Jurkat, Clone E6-1 (cell line): Measurements from ENCODE around the gene SS18. TPM values are rescaled to one million over a fixed set of nuclear protein-coding genes. Genes with fewer than 3 reads are reported as not detected.
"Not testable (repeated sequence)": the region's sequence is repeated elsewhere in the genome, so short reads cannot be mapped to it uniquely, and the experiment has no call there.

Experiments used
- DNase-seq: peaks from one replicate; pipeline ENCODE4 v3.0.0-alpha.2; 2011; ENCODE audit warnings: low read depth, low spot score
- H3K4me3 ChIP-seq: 2 replicates; pipeline ENCODE4 v1.5.1; 2011; ENCODE audit warnings: mild to moderate bottlenecking, low read length, control low read depth, moderate library complexity
- polyA plus RNA-seq: library from polyadenylated mRNA; unstranded; fragments of >200 nt; gene quantifications from one replicate; pipeline ENCODE4 v1.2.1, GENCODE V29; 2012; ENCODE audit warnings: missing spikeins; ENCODE audit not compliant: insufficient read length, insufficient read depth

The SS18 gene, protein sequence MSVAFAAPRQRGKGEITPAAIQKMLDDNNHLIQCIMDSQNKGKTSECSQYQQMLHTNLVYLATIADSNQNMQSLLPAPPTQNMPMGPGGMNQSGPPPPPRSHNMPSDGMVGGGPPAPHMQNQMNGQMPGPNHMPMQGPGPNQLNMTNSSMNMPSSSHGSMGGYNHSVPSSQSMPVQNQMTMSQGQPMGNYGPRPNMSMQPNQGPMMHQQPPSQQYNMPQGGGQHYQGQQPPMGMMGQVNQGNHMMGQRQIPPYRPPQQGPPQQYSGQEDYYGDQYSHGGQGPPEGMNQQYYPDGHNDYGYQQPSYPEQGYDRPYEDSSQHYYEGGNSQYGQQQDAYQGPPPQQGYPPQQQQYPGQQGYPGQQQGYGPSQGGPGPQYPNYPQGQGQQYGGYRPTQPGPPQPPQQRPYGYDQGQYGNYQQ
- polyA plus RNA-seq: 36.2 TPM

DNA sequence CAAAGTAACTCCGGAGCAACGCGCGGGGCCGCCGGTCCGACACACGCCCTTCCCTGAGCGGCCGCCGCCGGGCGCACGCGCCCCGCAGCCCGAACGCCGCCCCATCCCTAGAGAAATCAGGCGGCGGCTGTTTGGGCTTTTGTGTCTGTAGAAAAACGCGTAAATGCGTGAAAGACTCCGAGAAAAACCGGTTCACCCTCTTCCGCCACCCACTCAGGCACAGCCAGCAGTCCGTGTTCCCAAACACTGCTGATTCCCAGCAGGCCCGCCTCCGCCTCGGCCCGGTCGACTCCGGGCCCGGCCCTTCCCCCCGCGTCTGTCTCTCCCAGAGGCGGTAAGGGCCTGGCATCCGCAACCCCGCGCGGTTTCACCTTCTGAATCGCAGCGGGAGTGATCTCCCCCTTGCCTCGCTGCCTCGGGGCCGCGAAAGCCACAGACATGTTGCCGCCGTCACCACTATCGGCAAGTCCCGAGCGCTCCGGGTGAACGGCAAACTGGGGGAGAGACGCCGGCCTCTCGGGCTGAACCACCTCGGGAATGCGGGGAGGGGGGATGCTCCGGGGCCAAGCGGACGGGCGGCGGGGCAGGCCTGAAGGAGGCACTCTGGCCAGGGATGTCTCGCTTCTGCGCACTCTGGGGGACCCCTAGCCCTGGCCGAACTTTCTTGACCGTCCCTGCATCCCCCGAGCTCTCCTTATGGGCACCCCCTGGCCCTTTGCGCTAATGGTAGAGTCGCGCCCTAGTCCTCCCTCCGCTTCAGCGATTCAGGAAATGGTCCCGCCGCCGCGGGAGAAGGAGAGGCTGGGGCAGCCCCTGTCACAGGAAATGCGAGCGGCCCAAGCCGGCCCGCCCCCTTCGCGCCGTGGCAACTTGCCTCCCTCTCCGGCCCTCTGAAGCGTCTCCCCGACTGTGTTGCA is at the start of gene SS18:
Gene SS18, minus strand, starts transcription at position 484 of the 917 bp plus-strand sequence. Its CDS starts 44 bp downstream, at position 440.
- H3K4me3 ChIP-seq: peak within 1 kb of the TSS; percentile 70
- DNase-seq: peak; percentile 67

DNA sequence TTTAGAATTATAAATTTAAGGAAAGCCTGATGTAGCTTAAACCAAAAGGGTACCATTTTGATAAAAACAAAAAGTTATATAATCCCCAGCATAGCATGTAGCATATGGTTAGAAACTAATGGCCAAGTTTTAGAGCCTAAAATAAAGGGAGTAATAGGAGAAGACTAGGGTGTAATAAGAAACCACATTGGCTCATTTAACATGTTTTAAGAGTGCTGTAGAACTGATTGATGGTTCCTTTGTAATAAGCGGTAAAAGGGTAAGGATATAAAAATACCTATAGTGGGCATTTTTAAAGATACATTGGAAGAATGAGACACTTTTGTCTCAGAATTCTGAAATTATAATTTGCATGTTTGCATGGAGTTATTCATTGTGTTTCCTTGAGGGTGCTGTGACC is 45.1 kb upstream of the SS18 start:
- no peak overlapping the region for H3K4me3 ChIP-seq
- no peak for DNase-seq

DNA sequence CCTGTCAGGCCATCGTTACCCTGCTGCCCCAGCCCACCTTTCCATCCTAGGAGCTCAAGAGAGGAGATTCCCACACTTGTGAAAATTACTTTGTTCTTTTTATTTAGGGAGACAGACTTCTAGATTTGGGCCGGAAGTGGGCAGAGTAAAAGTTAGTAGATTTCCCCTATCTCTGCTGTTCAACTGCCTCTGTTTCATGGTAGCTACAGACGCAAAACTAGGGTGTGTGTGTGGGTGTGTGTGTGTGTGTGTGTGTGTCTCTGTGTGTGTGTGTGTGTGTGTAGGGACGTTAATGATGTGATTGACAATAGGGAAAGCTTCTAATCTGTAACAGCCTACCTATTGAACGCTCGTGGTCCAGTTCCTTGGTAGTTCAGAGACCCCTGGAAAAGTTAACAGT is 43.7 kb upstream of the SS18 start:
- H3K4me3 ChIP-seq: peak overlapping the region; percentile 69
- DNase-seq: peak; percentile 45

DNA sequence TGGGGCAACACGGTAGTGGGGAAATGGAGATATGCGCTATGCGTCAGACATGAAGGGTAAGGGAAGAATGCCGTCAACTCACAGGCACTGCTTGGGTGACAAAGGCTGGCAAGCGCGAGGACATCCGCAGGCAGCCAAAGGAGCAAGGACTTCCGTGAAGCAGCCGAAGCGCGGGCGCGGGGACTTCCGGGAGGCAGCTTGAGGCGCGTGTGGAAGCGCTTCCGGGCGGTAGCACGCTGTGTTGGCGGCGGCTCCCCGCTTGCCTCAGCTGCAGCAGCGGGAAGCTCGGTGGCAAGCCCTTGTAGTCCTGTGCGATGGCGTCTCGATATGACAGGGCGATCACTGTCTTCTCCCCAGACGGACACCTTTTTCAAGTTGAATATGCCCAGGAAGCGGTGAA is 43.2 kb upstream of the SS18 start, which contains the start of gene PSMA8:
Gene PSMA8, plus strand, starts transcription at position 218 of the 400 bp plus-strand sequence. Its CDS starts 97 bp downstream, at position 315.
- peak; percentile 82 for DNase-seq
- H3K4me3 ChIP-seq: peak within 1 kb of the TSS; percentile 69

DNA sequence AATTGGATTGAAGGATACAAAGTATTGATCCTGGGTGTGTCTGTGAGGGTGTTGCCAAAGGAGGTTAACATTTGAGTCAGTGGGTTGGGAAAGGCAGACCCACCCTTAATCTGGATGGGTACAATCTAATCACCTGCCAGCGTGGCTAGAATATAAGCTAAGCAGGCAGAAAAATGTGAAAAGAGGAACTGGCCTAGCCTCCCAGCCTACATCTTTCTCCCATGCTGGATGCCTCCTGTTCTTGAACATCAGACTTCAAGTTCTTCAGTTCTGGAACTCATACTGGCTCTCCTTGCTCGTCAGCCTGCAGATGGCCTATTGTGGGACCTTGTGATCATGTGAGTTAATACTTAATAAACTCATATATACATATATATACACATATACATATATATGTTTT is 37.8 kb upstream of the SS18 start:
- not testable (repeated sequence) for H3K4me3 ChIP-seq

DNA sequence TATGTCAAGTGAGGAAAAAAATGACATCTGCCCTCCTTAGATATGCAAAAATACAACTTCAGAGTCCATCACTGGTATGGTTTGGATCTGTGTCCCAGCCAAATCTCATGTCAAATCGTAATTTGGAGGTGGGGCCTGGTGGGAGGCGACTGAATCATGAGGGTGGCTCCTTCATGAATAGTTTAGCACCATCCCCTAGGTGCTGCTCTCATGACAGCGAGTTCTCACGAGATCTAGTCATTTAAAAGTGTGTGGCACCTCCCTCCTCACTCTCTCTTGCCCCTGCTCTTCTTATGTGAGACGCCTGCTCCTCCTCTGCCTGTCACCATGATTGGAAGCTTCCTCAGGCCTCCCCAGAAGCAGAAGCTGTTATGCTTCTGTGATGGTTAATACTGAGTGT is 37.4 kb upstream of the SS18 start:
- no peak overlapping the region for H3K4me3 ChIP-seq
- DNase-seq: no peak

More for the DNA sequence above, 37.8 kb upstream of the SS18 start:
- not testable (repeated sequence) for DNase-seq

DNA sequence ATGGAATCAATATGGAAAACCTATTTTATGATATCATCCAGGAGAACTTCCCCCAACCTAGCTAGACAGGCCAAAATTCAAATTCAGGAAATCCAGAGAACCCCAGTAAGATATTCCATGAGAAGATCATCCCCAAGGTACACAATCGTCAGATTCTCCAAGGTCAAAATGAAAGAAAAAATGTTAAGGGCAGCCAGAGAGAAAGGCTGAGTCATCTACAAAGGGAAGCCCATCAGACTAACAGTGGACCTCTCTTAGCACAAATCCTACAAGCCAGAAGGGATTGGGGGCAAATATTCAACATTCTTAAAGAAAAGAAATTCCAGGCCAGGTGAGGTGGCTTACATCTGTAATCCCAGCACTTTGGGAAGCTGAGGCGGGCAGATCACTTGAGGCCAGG is 31.6 kb upstream of the SS18 start:
- not testable (repeated sequence) for H3K4me3 ChIP-seq, DNase-seq

DNA sequence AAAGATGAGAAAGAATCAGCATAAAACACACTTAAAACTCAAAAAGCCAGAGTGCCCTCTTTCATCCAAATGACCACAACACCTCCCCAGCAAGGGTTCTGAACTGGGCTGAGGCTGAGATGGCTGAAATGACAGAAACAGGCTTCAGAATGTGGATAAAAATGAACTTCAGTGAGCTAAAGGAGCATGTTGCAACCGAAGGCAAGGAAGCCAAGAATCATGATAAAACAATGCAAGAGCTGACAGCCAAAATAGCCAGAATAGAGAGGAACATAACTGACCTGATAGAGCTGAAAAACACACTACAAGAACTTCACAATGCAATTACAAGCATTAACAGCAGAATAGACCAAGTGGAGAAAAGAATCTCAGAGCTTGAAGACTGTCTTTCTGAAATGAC is 31.1 kb upstream of the SS18 start:
- no peak overlapping the region for H3K4me3 ChIP-seq
- no peak for DNase-seq

DNA sequence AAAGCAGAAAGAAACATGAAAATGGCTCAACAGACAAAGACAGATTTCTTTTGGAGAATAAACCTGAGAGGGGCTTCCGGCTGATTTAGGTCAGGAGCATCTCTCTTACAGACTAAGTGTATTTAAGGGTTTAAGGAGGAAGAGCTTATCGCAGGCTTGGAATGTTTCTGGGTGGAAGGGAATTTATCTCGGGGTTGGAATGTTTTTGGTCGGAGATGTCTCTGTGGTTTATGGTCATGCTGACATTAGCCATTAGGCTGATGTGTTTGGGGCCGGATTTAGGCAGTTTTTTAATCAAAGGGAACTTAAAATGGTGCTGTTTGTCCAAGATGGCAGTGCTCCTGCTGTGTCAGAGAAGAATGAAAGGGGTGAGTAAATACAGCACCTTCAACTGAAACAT is 28.8 kb upstream of the SS18 start:
- no peak for DNase-seq

DNA sequence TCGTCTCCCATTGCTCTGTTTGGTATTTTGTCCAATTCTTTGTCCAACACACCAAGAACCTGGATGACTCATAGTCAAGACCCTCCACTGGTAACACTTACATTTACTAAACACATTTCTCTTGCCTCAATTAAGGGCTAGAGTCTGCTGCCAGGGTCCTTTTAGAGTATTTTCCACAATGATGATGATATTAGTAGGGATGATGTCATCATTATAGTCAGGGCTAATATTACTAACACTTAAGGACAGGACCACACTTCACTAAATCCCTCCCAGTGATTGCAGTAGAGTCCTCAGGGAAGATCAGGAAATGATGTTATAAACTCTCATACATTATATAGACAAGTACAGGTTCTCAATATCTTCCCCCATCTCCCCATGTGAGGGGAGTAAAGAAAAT is 13.6 kb upstream of the SS18 start:
- no peak overlapping the region for H3K4me3 ChIP-seq
- DNase-seq: no peak

More for the DNA sequence above, 28.8 kb upstream of the SS18 start:
- no peak overlapping the region for H3K4me3 ChIP-seq

DNA sequence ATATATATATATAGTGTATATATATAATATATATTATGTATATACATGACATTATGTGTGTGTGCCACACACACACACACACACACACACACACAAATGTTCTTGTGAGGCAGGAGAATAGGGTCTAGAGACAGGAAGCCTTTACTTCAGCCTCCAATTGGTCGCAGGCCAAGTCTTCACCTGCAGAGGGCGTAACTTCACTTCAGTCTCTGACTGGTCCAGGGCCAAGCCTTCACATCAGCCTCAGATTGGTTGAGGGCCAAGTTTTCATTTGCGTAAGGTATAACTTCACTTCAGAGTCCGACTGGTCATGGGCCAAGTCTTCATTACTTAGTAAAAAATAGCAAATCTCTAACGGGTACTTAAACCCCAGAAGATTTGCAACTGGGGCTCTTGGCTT is 13.2 kb upstream of the SS18 start:
- DNase-seq: peak; percentile 35
- H3K4me3 ChIP-seq: no peak overlapping the region

DNA sequence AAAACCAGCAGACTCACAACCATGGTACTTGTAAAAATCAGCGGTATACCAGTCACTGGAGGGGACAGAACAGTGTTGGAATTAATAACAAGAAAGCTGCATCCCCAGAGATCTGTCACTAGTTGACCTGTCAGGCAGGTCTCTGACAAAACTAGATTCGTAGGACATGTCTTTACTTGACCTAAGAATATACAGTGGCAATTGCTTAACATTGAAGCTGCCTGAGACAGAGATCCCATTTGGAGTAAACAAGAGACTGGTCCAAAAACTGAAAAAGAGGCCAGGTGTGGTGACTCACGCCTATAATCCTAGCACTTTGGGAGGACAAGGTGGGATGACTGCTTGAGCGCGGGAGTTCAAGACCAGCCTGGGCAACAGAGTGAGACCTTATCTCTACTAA is 7.2 kb upstream of the SS18 start:
- no peak overlapping the region for H3K4me3 ChIP-seq
- no peak for DNase-seq

DNA sequence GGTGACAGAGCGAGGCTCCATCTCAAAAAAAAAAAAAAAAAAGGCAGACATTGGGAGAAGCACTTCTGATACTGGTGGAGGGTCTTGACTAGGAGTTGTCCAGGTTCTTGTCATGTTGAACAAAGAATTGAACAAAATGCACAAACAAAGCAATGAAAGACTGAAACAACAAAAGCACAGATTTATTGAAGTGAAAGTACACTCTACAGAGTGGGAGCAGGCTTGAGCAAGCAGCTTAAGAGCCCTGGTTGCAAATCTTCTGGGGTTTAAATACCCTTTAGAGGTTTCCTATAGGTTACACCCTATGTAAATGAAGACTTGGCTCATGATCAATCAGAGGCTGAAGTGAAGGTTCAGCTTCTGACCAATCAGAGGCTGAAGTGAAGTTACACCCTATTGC is 6.4 kb upstream of the SS18 start:
- H3K4me3 ChIP-seq: no peak overlapping the region

DNA sequence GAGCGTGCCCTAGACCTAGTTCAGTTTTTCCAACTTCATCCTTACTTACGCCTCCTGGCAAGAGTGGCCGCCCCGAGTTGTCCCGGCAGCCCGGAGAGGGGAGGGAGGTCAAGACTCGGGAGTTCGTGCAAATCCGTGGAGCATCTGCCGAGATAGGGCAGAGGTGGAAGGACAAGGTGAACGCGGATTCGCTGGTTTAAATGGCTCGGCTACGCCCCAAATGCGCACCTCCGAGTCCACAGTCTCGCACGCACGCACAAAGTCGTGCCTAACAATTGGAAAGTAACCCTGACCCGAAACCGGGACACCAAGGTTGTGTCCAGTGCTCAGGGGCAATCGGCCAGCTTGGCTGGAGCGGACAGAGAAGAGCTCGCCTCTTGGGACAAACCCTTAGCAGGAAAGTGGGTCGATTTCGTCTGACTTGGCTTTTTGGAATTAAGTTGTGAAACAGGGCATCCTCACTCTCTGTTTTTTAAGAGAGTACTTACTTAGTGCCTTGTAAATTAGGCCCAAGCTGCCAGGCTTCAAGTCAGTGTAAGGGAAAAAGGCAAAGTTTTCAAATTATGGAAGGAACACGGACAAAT is 726 bp upstream of the SS18 start:
- peak overlapping the region; percentile 70 for H3K4me3 ChIP-seq
- no peak for DNase-seq

More for the DNA sequence above, 6.4 kb upstream of the SS18 start:
- DNase-seq: no peak

DNA sequence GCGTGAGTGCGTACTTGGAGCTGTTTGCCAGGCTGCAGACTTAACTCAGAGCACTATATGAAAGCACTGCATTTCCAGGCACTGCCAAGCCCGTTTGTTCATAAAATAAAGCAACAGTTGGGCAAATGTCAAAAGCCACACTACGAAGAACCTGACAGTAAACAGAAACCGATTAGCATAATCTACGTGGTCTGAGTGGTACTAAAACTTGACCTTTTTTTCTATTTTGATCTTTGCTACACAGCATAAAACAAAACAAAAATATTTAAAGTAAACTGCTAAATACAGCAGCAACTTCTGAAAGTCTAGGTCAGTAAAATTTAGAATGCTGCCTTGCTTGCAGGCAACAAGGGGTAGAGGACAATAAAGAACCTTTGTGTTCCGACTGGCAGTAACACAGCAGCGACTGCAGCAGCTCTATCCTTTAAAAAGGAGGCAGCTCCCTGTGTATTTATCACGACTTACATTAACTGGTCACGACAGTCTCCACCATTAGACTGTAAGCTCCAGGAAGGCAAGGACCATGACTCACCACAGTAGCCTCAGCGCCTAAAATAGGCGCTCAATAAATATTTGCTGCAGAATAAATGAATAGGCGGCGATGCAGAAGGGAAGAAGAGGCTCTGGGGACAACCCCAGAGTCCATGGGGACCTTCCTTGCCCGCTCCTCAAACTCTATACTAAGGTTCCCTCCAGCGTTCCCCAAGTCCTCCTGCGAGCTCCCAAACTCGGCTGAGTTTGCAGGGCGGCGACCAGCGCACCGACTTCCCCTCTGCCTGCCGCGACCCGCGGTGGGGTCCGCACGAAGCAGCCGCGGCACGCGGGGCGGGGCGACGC is 902 bp downstream of the SS18 start:
- peak overlapping the region; percentile 70 for H3K4me3 ChIP-seq
- DNase-seq: no peak

DNA sequence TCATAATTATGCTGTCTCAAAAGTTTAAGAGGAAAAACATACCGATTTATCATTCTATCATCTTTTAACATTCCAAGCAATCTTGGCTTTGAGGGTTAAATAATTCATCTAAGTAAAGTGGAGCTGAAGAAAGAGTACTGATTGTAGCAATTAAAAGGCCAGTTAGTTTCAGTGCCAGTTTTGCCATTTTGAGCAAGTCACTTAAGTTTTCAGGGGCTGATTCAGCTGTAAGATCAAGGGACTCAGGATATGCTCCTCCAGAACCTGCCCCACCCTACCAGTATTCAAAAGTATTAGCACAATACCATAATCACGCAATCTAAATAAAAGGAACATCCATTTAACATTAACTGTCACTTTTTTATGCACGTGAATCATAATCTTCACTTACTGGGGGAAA is 1.9 kb downstream of the SS18 start:
- no peak overlapping the region for H3K4me3 ChIP-seq
- DNase-seq: no peak

DNA sequence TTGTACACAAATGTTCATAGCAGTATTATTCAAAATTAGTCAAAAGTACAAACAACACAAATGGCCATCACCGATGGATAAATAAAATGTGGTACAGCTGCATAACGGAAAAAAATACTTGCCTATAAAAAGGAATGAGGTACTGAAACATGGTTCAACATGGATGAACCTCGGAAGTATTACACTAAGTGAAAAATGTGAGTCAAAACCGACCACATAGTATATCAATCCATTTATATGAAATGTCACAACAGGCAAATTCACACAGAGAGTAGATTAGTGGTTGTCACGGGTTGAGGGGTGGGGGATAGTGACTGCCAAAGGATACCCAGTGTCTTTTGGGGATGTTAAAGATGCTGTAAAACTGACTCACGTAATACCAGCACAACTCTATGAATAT is 3.5 kb downstream of the SS18 start:
- H3K4me3 ChIP-seq: no peak overlapping the region
- no peak for DNase-seq

DNA sequence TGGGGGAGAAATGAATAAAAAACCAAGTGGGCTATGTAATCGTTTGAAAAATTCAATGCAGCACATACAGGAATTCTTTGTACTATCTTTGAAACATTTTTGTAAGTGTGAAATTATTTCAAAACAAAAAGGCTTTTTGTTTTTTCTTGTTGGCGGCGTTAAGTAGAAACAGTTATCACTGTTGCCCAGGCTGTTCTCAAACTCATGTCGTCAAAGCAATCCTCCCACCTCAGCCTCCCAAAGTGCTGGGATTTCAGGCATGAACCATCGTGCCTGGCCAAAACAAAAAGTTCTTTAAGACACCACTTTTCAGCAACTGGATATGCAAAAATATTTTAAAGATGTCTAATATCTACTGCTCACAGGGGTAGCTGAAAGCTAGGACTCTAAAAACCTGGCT is 5.4 kb downstream of the SS18 start:
- no peak for DNase-seq
- H3K4me3 ChIP-seq: no peak overlapping the region

DNA sequence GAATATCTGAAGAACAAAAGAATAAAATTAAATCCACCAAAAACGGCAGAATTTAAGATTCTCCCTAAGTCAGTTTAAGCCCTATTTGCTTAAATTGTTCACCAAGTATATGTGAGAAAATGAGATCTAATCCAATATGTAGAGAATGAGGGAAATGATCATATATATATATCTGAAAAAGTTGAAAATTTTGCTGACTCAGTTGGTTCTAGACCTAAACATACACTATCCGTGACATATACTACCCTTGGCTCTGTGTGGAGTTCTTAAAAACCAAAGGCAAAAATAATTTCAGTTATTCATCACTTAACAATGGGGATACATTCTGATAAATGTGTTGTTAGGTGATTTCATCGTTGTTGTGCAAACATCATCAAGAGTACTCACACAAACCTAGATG is 7.3 kb downstream of the SS18 start:
- no peak for DNase-seq
- H3K4me3 ChIP-seq: no peak overlapping the region
